Measurements from ENCODE around the gene RALB.

RALB gene

GRCh38 chr2:120331903-120332302, 79.3 kb downstream of the RALB start:
- no peak for TF ChIP-seq EZH2phosphoT487 (IDR thresholded peaks at IDR 0.05; ENCODE audit: borderline replicate concordance, low read length)
- no peak for TF ChIP-seq CTCF (IDR thresholded peaks at IDR 0.05; ENCODE audit: low read depth, low read length, poor library complexity, severe bottlenecking)
- Histone ChIP-seq H4K20me1 (ENCODE audit: control insufficient read depth, insufficient read depth, low read depth, low read length) (no peaks in the 10 kb centered on the region), H3K9me2 (replicated peaks; ENCODE audit: control insufficient read depth, low read length) (no peaks in the 10 kb centered on the region), H3K4me3 (ENCODE audit: low read length) (no peak overlapping the region), H3K79me2 (ENCODE audit: control insufficient read depth, low read length) (no peaks in the 10 kb centered on the region), H3F3A (ENCODE audit: control insufficient read depth, insufficient read depth) (no peaks in the 10 kb centered on the region), H3K4me2 (ENCODE audit: low read length) (no peak overlapping the region), H3K27me3 (ENCODE audit: control insufficient read depth, low read length) (peaks cover 11% of the 10 kb centered on the region), H3K27ac (ENCODE audit: low read depth, low read length) (no peak overlapping the region), H3K9me3 (ENCODE audit: control insufficient read depth, insufficient read depth, low read length) (no peaks in the 10 kb centered on the region), H3K4me1 (ENCODE audit: control insufficient read depth, low read length) (no peaks in the 10 kb centered on the region), H3K36me3 (ENCODE audit: control insufficient read depth, low read length) (no peaks in the 10 kb centered on the region)

GRCh38 chr2:120332384-120332783, 79.7 kb downstream of the RALB start:
- Histone ChIP-seq H3K4me3 (ENCODE audit: low read length) (no peak overlapping the region), H3K4me2 (ENCODE audit: low read length) (no peak overlapping the region), H3K27ac (ENCODE audit: low read depth, low read length) (no peak overlapping the region), H3K9me3 (ENCODE audit: control insufficient read depth, insufficient read depth, low read length) (no peaks in the 10 kb centered on the region), H3K4me1 (ENCODE audit: control insufficient read depth, low read length) (no peaks in the 10 kb centered on the region), H4K20me1 (ENCODE audit: control insufficient read depth, insufficient read depth, low read depth, low read length) (no peaks in the 10 kb centered on the region), H3K36me3 (ENCODE audit: control insufficient read depth, low read length) (no peaks in the 10 kb centered on the region), H3K79me2 (ENCODE audit: control insufficient read depth, low read length) (no peaks in the 10 kb centered on the region), H3F3A (ENCODE audit: control insufficient read depth, insufficient read depth) (no peaks in the 10 kb centered on the region), H3K9me2 (replicated peaks; ENCODE audit: control insufficient read depth, low read length) (no peaks in the 10 kb centered on the region), H3K27me3 (ENCODE audit: control insufficient read depth, low read length) (peaks cover 11% of the 10 kb centered on the region)
- TF ChIP-seq EZH2phosphoT487 (IDR thresholded peaks at IDR 0.05; ENCODE audit: borderline replicate concordance, low read length) (no peak), CTCF (IDR thresholded peaks at IDR 0.05; ENCODE audit: low read depth, low read length, poor library complexity, severe bottlenecking) (no peak)

DNA sequence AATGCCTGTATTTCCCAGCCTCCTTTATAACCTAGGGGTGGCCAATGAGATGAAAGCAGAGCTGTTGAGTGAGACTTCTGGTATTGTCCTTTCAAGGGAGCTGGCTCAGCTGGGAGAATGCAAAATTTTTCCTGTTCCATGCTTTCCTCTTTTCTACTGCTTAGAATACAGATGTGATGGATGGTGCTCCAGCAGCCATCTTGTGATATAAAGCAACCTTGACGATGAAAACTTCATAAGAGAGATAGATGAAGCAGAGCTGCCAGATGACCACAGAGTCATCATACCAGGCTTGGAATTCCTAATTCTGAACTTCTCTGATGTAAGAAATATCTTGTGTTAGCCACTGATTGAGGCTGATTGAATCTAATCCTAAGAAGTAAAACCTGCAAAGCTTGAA, 81.4 kb downstream of the RALB start:
- Histone ChIP-seq H3K4me1 (ENCODE audit: control insufficient read depth, low read length) (no peaks in the 10 kb centered on the region), H3K4me2 (ENCODE audit: low read length) (no peak overlapping the region), H3F3A (ENCODE audit: control insufficient read depth, insufficient read depth) (no peaks in the 10 kb centered on the region), H3K9me2 (replicated peaks; ENCODE audit: control insufficient read depth, low read length) (no peaks in the 10 kb centered on the region), H3K27me3 (ENCODE audit: control insufficient read depth, low read length) (peaks cover 11% of the 10 kb centered on the region), H3K36me3 (ENCODE audit: control insufficient read depth, low read length) (no peaks in the 10 kb centered on the region), H4K20me1 (ENCODE audit: control insufficient read depth, insufficient read depth, low read depth, low read length) (no peaks in the 10 kb centered on the region), H3K9me3 (ENCODE audit: control insufficient read depth, insufficient read depth, low read length) (no peaks in the 10 kb centered on the region), H3K27ac (ENCODE audit: low read depth, low read length) (no peak overlapping the region), H3K79me2 (ENCODE audit: control insufficient read depth, low read length) (no peaks in the 10 kb centered on the region), H3K4me3 (ENCODE audit: low read length) (no peak overlapping the region)
- TF ChIP-seq CTCF (IDR thresholded peaks at IDR 0.05; ENCODE audit: low read depth, low read length, poor library complexity, severe bottlenecking) (no peak), EZH2phosphoT487 (IDR thresholded peaks at IDR 0.05; ENCODE audit: borderline replicate concordance, low read length) (no peak)

DNA sequence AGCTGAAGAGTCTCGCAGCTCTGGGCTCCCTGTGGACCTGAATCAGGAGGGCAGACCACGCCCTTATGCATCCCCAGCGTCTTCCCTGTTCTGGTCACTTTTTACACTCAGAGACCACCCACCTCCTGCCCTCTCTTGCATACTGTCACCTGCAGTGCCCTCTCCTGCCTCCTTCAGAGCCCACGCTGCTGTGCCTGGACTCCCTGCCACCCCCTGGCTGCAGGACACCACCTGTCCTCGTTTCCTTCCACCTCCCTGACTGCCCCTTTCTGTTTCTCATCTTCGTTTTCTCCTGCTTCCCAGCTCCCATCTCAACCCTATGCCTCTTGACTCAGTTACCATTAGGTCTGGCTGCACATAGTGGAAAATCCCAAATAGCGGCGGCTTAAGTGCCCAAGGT, 84.1 kb downstream of the RALB start:
- no peak overlapping the region for H3K4me3 ChIP-seq (ENCODE audit: low read length)
- no peaks in the 10 kb centered on the region for H3K4me1 ChIP-seq (ENCODE audit: control insufficient read depth, low read length)
- H3K79me2 ChIP-seq (ENCODE audit: control insufficient read depth, low read length) = no peaks in the 10 kb centered on the region
- no peaks in the 10 kb centered on the region for H3K9me3 ChIP-seq (ENCODE audit: control insufficient read depth, insufficient read depth, low read length)
- no peaks in the 10 kb centered on the region for H3F3A ChIP-seq (ENCODE audit: control insufficient read depth, insufficient read depth)
- H4K20me1 ChIP-seq (ENCODE audit: control insufficient read depth, insufficient read depth, low read depth, low read length) = no peaks in the 10 kb centered on the region
- TF ChIP-seq CTCF (IDR thresholded peaks at IDR 0.05; ENCODE audit: low read depth, low read length, poor library complexity, severe bottlenecking) (no peak), EZH2phosphoT487 (IDR thresholded peaks at IDR 0.05; ENCODE audit: borderline replicate concordance, low read length) (no peak)
- H3K27me3 ChIP-seq (ENCODE audit: control insufficient read depth, low read length) = no peaks in the 10 kb centered on the region; the same call in 1 of the 2 replicates
- H3K9me2 ChIP-seq (replicated peaks; ENCODE audit: control insufficient read depth, low read length) = no peaks in the 10 kb centered on the region
- no peak overlapping the region for H3K4me2 ChIP-seq (ENCODE audit: low read length)
- no peaks in the 10 kb centered on the region for H3K36me3 ChIP-seq (ENCODE audit: control insufficient read depth, low read length)
- no peak overlapping the region for H3K27ac ChIP-seq (ENCODE audit: low read depth, low read length)
